ENCODE measurements around the gene ALG14. TPM values are rescaled to one million over a fixed set of nuclear protein-coding genes. Genes with fewer than 3 reads are reported as not detected.
"Not testable (repeated sequence)": the region's sequence is repeated elsewhere in the genome, so short reads cannot be mapped to it uniquely, and the experiment has no call there.

Gene ALG14
- polyA plus RNA-seq, 3 donors = 0.79 to 2.7 (median 2.0) TPM

GRCh38 chr1:95057351-95057750 lies 15.4 kb downstream of the ALG14 start:
- WGBS, 3 donors = 80 to 95% (median 94%) methylated on average over 6 of the region's 6 CpGs

DNA sequence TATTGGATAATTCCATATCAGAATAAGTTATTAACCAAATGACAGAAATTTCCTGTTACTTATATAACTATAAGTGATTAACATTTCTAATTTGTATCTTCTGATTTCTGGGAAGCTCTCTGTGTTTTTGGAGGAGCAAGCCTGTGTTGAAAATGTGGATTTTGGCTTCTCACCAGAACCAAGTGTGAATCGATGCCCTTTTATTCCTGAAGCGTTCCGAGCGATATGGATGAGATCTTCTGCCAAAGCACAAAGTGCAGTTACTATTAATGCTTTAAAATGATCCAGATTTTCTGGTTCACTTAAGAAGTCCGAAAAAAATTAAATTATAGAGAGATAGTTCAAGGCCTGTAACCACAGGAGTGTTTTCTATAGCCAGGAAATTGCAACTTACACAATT lies 22.8 kb downstream of the ALG14 start:
- 71 to 77% (median 76%) methylated on average over 5 of the region's 5 CpGs for WGBS, 3 donors

More at GRCh38 chr1:95057351-95057750, 15.4 kb downstream of the ALG14 start:
- no peak overlapping the region for H3K27ac ChIP-seq (ENCODE audit: low read depth, low read length)

DNA sequence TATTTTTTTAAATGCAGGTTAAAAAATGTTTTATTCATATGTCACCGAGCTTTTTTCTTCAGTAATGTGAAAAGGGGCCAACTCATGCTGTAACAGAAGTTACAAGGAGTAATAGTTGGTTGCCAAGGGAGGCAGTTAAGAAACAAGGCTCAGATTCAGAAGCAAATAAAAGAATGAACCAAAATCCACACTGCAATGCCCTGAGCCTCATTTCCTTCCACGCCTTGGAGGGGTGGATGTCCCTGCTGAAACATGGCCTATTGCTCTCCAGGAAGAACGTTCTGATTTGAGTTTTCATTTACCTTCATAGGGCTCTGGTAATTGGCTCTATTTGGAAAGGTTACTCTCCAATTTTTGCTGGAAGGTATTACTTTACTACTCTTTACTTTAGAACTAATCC lies 24.4 kb downstream of the ALG14 start:
- 74 to 78% (median 77%) methylated on average over 3 of the region's 3 CpGs for WGBS, 3 donors
- H3K27ac ChIP-seq (ENCODE audit: low read depth, low read length) = no peak overlapping the region

More for the DNA sequence above, 22.8 kb downstream of the ALG14 start:
- H3K27ac ChIP-seq (ENCODE audit: low read depth, low read length) = no peak overlapping the region

- WGBS, 3 donors = 97 to 100% (median 98%) methylated on average over 3 of the region's 3 CpGs
Observed at GRCh38 chr1:95047624-95048023, 25.1 kb downstream of the ALG14 start.

DNA sequence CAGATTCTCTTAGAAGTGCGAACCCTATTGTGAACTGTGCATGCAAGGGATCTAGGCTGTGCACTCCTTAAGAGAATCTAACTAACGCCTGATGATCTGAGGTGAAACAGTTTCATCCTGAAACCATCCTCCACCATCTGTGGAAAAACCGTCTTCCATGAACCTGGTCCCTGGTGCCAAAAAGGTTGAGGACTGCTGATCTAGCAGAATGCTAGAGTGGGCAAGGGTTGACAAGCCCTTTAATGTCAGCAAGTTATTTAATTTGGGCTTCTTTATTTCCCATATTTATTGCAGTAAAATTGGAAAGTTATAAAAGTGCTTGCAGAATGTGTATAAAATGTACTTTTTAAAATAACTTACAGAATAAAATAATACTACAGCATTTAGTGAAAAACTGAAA lies 26.4 kb downstream of the ALG14 start:
- no peak overlapping the region for H3K27ac ChIP-seq (ENCODE audit: low read depth, low read length)
- WGBS, 3 donors = 94 to 96% (median 95%) methylated on average over 3 of the region's 3 CpGs

More at GRCh38 chr1:95047624-95048023, 25.1 kb downstream of the ALG14 start:
- not testable (repeated sequence) for H3K27ac ChIP-seq (ENCODE audit: low read depth, low read length)

GRCh38 chr1:95043141-95043980 lies 29.4 kb downstream of the ALG14 start:
- no peak overlapping the region for H3K27ac ChIP-seq (ENCODE audit: low read depth, low read length)
- WGBS, 3 donors = 25 to 31% (median 27%) methylated on average over 11 of the region's 11 CpGs

DNA sequence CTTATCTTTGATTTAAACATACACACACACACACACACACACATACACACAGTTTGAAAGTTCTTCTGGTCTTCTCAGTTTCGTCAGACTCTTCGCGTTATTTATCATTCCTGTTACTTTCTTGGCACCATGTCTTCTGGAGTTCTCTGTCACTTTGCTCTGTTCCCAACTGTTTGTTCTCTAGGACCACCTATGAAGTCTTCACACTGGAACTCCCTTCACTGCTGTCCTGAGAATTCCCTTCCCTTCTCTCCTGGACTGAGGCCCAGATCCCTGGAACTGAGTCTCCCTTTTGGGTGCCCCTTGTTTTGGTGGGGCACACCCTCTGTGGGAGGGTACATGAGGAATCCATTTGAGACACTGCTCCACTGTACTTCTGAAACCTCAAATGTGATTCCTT lies 30.5 kb downstream of the ALG14 start:
- H3K27ac ChIP-seq (ENCODE audit: low read depth, low read length) = no peak overlapping the region
- WGBS, 3 donors = 29 to 52% (median 47%) methylated on average over 3 of the region's 3 CpGs

DNA sequence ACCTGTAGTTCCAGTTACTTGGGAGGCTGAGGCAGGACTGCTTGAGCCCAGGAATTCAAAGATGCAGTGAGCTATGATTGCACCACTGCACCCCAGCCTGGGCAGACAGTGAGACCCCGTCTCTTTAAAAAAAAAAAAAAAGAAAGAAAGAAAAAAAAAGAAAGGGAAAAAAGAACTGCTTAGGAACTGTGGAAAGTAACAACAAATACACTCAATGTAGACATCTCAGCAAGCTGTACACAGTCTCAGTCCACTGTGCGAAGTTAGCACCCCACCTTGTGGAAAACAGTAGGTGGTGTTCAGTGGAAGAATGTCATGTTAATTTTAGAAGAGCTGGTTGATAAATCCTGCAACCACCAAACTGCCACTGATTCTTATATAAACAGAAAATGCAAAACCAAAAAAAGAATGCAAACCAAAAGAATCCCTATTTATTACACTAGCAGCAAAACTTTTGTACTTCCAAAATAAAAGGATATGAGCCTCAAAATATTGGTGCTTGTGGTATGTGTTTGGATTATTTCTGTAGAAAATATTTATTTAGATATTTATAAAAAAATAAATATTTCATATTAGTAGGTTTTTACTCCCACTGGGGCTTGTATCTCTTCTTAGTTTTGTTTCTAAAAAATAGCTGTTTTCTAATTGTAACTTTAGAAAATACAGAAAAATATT lies 31.1 kb downstream of the ALG14 start:
- 13 to 21% (median 20%) methylated on average over 2 of the region's 2 CpGs for WGBS, 3 donors
- H3K27ac ChIP-seq (ENCODE audit: low read depth, low read length) = no peak overlapping the region

GRCh38 chr1:95040032-95040525 lies 32.7 kb downstream of the ALG14 start:
- WGBS, 3 donors = 91 to 97% (median 93%) methylated on average over 2 of the region's 2 CpGs
- no peak overlapping the region for H3K27ac ChIP-seq (ENCODE audit: low read depth, low read length)

DNA sequence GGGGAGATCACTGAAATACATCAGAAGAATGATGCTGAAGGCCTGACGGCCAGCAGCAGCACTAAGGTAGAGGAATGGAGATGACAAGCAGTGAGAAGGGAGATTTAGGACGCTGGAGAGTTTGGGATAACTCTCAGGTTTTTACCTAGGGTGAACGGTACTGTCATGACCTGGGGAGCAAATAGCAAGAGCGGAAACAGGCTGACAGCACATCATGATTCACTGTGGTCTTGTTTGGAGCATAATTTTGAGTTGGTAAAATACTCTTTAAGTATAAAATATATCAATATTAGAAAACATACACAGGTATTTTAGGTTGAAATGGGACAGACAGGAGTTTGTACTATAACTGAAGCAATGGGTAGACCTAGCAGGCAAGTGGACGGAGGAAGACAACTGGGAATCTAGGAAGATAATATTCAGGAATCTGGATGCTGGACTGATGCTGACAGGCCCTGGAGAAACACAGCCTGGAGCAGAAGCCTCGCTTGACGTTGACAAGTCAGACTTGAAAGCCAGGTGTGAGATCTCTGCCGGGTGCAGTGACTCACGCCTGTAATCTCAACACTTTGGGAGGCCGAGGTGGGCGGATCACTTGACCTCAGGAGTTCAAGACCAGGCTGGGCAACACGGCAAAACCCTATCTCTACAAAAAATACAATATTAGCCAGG lies 33.3 kb downstream of the ALG14 start:
- no peak overlapping the region for H3K27ac ChIP-seq (ENCODE audit: low read depth, low read length)
- WGBS, 3 donors = 78 to 93% (median 93%) methylated on average over 12 of the region's 12 CpGs

GRCh38 chr1:95035536-95035935 lies 37.2 kb downstream of the ALG14 start:
- 84 to 92% (median 85%) methylated on average over 1 of the region's 1 CpG for WGBS, 3 donors
- H3K27ac ChIP-seq (ENCODE audit: low read depth, low read length) = no peak overlapping the region

- 79 to 92% (median 92%) methylated on average over 1 of the region's 1 CpG for whole genome bisulfite sequencing, 3 donors
Observed at GRCh38 chr1:95034506-95034905, 38.2 kb downstream of the ALG14 start.

GRCh38 chr1:95033843-95034242 lies 38.9 kb downstream of the ALG14 start:
- H3K27ac ChIP-seq (ENCODE audit: low read depth, low read length) = no peak overlapping the region

More at GRCh38 chr1:95034506-95034905, 38.2 kb downstream of the ALG14 start:
- H3K27ac ChIP-seq (ENCODE audit: low read depth, low read length) = no peak overlapping the region

- no peak overlapping the region for H3K27ac ChIP-seq (ENCODE audit: low read depth, low read length)
Observed at GRCh38 chr1:95029532-95029931, 43.2 kb downstream of the ALG14 start.

- no peak overlapping the region for H3K27ac ChIP-seq (ENCODE audit: low read depth, low read length)
Observed at GRCh38 chr1:95028954-95029353, 43.8 kb downstream of the ALG14 start.

DNA sequence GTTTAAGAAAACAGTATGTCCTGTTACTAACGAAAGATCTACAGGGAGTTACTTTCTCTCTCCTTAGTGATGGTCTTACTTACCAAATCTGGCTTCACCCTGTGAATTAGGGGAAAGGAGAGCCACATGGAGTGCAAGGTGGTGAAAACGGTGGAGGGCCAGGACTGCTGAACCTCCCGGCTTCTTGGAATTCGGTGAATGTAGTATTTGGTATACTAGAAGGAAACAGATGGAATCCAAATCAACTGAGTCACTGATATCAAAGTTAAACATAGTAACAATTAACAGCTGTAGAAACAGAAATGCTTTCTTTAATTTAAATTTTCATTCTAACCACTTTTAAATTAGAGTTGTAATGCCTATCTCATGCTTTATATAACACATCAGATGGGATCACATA lies 45.7 kb downstream of the ALG14 start:
- H3K27ac ChIP-seq (ENCODE audit: low read depth, low read length) = no peak overlapping the region
- WGBS, 3 donors = 83 to 94% (median 89%) methylated on average over 4 of the region's 4 CpGs

- WGBS, 3 donors = 72 to 90% (median 74%) methylated on average over 3 of the region's 3 CpGs
- H3K27ac ChIP-seq (ENCODE audit: low read depth, low read length) = no peak overlapping the region
Observed at GRCh38 chr1:95023399-95024043, 49.2 kb downstream of the ALG14 start.

DNA sequence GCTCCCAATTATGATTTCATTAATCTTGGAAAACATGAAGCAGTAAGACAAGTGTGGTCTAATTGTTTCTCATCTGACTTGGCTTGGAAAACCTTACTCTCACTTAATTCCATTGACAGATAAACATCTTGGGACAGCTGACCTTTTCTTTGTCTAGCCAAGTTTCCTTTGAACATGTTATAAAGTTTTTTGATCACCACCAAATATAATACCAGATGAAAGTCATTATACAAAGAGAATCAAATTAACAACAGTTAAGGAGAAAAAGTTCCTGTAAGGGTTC lies 50.2 kb downstream of the ALG14 start:
- H3K27ac ChIP-seq (ENCODE audit: low read depth, low read length) = no peak overlapping the region

All from adipose tissue (tissue), 3 donors.